HepG2 (cell line): Measurements from ENCODE around the gene STAT6. TPM values are rescaled to one million over a fixed set of nuclear protein-coding genes. Genes with fewer than 3 reads are reported as not detected.

Experiments used
- ARHGAP35 ChIP-seq: sonication (generic); formaldehyde crosslinking; IDR thresholded peaks from 2 replicates; pipeline ENCODE4 v1.9.0; 2022; ENCODE audit warnings: mild to moderate bottlenecking, inconsistent platforms, moderate library complexity, missing genetic modification reagents, borderline replicate concordance
- HOXA9 ChIP-seq: sonication (generic); formaldehyde crosslinking; IDR thresholded peaks from 2 replicates; pipeline ENCODE4 v1.8.1; 2022; ENCODE audit warnings: missing genetic modification reagents, mild to moderate bottlenecking, moderate library complexity, borderline replicate concordance
- PITX1 ChIP-seq: sonication (generic); formaldehyde crosslinking; IDR thresholded peaks from 2 replicates; pipeline ENCODE4 v1.5.1; 2020; ENCODE audit warnings: mild to moderate bottlenecking, missing genetic modification reagents
- SALL1 ChIP-seq: sonication (generic); formaldehyde crosslinking; IDR thresholded peaks from 2 replicates; pipeline ENCODE4 v1.8.0; 2022; ENCODE audit warnings: mild to moderate bottlenecking, missing genetic modification reagents
- ZBTB3 ChIP-seq: sonication (generic); formaldehyde crosslinking; IDR thresholded peaks from 2 replicates; pipeline ENCODE4 v1.4.0; 2020; ENCODE audit warnings: low read depth, mild to moderate bottlenecking, moderate library complexity, missing genetic modification reagents, borderline replicate concordance
- ZBTB38 ChIP-seq: sonication (generic); formaldehyde crosslinking; IDR thresholded peaks from 2 replicates; pipeline ENCODE4 v1.5.1; 2020; ENCODE audit warnings: mild to moderate bottlenecking, missing genetic modification reagents
- ZMAT3 ChIP-seq: sonication (generic); formaldehyde crosslinking; conservative IDR thresholded peaks from 2 replicates; pipeline ENCODE4 v1.7.0; 2021; ENCODE audit warnings: missing genetic modification reagents
- ZNF775 ChIP-seq: sonication (generic); formaldehyde crosslinking; IDR thresholded peaks from 2 replicates; pipeline ENCODE4 v1.4.0; 2020; ENCODE audit warnings: missing genetic modification reagents, mild to moderate bottlenecking, moderate library complexity, borderline replicate concordance
- polyA plus RNA-seq, 8 experiments: library from polyadenylated mRNA; depleted of rRNA in 3 of 8; stranded (reverse) in 7 of 8; unstranded in 1 of 8; fragments of >200 nt; fragmentation: Illumina TruSeq in 4 of 8; extraction: Trizol in 4 of 8; gene quantifications; 2 replicates each; pipeline versions ENCODE4 v1.2.1 to v1.2.3, GENCODE V29; 2011 to 2016; ENCODE audit warnings: low read depth in 4 of 8, missing spikeins in 1 of 8, mixed read lengths in 1 of 8; ENCODE audit not compliant: insufficient read depth in 1 of 8
- total RNA-seq, 5 experiments: library from RNA; depleted of rRNA; stranded (reverse); fragments of >200 nt; fragmentation: Illumina TruSeq; extraction: Trizol; gene quantifications; 2 replicates each; pipeline ENCODE4 v1.2.3, GENCODE V29; 2016; ENCODE audit warnings: low read depth in 1 of 5
- TF ChIP-seq, protein P1 (sequence below): sonication (generic); formaldehyde crosslinking; IDR thresholded peaks from 2 replicates; pipeline ENCODE4 v1.9.0; 2022; ENCODE audit warnings: low read depth, missing genetic modification reagents
- TF ChIP-seq, protein P2 (sequence below): sonication (generic); formaldehyde crosslinking; IDR thresholded peaks from 2 replicates; pipeline ENCODE4 v1.8.0; 2022; ENCODE audit warnings: low read depth, missing genetic modification reagents
- TF ChIP-seq, protein P3 (sequence below), 2 experiments: fragments of 450-650 bp in 1 of 2; sonication (generic) in 1 of 2; formaldehyde crosslinking; IDR thresholded peaks; 2 replicates each; pipeline versions ENCODE4 v1.5.0 to v1.8.0; 2020 to 2022; ENCODE audit warnings: mild to moderate bottlenecking in 1 of 2, missing genetic modification reagents in 1 of 2
- TF ChIP-seq, protein P4 (sequence below): sonication (generic); formaldehyde crosslinking; IDR thresholded peaks from 2 replicates; pipeline ENCODE4 v1.5.1; 2020; ENCODE audit warnings: mild to moderate bottlenecking, missing genetic modification reagents
- TF ChIP-seq, protein P5 (sequence below): sonication (generic); formaldehyde crosslinking; IDR thresholded peaks from 2 replicates; pipeline ENCODE4 v1.4.0; 2020; ENCODE audit warnings: missing genetic modification reagents, borderline replicate concordance
- TF ChIP-seq, protein P6 (sequence below): sonication (generic); formaldehyde crosslinking; IDR thresholded peaks from 2 replicates; pipeline ENCODE4 v1.4.0; 2020; ENCODE audit warnings: missing genetic modification reagents

Gene STAT6
- total and polyA plus RNA-seq, 2 of the 13 experiments (the other 11 are each of a cell fraction or from before 2014, with no cell fraction given): 28.0 to 62.2 TPM

DNA sequence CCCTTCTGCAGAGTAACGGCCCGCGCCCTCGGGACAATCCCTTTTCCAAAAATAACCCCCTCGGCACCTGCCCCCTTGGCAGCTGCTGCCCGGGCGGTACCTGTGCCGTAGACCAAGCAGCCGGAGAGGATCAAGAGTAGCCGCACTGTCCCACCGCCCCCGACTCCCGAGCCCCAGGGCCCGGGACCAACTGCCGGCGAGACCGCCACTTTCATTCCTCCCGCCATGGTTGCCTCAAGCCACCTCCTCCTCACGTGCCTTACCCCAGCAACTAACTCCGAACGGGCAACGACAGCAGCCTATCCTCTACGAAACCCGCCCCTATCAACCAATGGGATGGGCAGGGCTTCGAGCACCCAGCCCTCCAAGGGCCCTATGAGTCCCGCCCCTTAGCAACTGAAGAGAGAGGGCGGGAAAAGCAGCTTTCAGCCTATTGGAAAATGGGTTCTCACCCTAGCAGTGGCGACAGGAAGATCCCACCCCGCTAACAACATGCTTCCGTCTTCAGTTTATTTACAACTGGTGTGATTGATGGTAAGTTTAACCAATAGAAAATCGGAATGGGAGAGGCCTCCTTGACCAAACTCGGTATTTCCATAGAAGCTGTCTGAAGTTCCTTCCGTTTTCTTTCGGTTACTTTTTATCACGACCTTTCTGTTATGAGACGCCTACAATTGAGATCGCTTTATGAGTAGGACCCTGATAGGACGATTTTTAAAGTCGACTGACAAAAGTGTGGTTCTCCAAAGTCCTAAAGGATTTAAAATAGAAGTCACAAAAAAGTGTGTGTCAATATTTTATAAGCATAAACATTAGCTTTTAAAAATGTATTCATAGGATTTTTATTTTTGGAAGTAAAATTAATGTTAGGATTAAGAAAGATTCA, 32.4 kb downstream of the STAT6 start, which contains the start of gene NEMP1 (continued):
- TF ChIP-seq, protein P1, sequence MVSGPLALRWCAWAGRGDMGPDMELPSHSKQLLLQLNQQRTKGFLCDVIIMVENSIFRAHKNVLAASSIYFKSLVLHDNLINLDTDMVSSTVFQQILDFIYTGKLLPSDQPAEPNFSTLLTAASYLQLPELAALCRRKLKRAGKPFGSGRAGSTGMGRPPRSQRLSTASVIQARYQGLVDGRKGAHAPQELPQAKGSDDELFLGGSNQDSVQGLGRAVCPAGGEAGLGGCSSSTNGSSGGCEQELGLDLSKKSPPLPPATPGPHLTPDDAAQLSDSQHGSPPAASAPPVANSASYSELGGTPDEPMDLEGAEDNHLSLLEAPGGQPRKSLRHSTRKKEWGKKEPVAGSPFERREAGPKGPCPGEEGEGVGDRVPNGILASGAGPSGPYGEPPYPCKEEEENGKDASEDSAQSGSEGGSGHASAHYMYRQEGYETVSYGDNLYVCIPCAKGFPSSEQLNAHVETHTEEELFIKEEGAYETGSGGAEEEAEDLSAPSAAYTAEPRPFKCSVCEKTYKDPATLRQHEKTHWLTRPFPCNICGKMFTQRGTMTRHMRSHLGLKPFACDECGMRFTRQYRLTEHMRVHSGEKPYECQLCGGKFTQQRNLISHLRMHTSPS (CRISPR knock-in tag): no peak
- TF ChIP-seq, protein P2, sequence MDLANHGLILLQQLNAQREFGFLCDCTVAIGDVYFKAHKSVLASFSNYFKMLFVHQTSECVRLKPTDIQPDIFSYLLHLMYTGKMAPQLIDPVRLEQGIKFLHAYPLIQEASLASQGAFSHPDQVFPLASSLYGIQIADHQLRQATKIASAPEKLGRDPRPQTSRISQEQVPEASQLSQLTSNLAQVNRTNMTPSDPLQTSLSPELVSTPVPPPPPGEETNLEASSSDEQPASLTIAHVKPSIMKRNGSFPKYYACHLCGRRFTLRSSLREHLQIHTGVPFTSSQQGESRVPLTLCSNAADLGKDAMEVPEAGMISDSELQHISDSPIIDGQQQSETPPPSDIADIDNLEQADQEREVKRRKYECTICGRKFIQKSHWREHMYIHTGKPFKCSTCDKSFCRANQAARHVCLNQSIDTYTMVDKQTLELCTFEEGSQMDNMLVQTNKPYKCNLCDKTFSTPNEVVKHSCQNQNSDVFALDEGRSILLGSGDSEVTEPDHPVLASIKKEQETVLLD (CRISPR knock-in tag): no peak
- peak; percentile 29; the same call in 1 of the 2 replicates for TF ChIP-seq ZMAT3
- TF ChIP-seq, protein P3, sequence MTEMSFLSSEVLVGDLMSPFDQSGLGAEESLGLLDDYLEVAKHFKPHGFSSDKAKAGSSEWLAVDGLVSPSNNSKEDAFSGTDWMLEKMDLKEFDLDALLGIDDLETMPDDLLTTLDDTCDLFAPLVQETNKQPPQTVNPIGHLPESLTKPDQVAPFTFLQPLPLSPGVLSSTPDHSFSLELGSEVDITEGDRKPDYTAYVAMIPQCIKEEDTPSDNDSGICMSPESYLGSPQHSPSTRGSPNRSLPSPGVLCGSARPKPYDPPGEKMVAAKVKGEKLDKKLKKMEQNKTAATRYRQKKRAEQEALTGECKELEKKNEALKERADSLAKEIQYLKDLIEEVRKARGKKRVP (CRISPR knock-in tag; IDR thresholded peaks at IDR 0.05): peak in 1 of 2 experiments; percentile 21; a peak in 1 of 4 replicates
- TF ChIP-seq SALL1 (CRISPR knock-in tag): peak; percentile 72; the same call in 1 of the 2 replicates
- TF ChIP-seq ARHGAP35 (CRISPR knock-in tag): no peak
- no peak for TF ChIP-seq ZBTB3
- 0 out of 2 replicates have a peak, but pooled peaks have one; percentile 17 for TF ChIP-seq PITX1 (CRISPR knock-in tag)
- TF ChIP-seq HOXA9 (CRISPR knock-in tag): peak; percentile 74
- TF ChIP-seq, protein P4, sequence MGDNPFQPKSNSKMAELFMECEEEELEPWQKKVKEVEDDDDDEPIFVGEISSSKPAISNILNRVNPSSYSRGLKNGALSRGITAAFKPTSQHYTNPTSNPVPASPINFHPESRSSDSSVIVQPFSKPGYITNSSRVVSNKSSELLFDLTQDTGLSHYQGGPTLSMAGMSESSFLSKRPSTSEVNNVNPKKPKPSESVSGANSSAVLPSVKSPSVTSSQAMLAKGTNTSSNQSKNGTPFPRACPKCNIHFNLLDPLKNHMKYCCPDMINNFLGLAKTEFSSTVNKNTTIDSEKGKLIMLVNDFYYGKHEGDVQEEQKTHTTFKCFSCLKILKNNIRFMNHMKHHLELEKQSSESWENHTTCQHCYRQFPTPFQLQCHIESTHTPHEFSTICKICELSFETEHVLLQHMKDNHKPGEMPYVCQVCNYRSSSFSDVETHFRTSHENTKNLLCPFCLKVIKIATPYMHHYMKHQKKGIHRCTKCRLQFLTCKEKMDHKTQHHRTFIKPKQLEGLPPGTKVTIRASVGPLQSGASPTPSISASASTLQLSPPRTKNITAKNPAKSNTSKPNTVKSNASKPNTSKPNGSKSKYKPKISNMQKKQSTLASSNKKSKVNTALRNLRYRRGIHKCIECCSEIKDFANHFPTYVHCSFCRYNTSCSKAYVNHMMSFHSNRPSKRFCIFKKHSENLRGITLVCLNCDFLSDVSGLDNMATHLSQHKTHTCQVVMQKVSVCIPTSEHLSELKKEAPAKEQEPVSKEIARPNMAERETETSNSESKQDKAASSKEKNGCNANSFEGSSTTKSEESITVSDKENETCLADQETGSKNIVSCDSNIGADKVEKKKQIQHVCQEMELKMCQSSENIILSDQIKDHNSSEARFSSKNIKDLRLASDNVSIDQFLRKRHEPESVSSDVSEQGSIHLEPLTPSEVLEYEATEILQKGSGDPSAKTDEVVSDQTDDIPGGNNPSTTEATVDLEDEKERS (CRISPR knock-in tag): no peak
- TF ChIP-seq, protein P5, sequence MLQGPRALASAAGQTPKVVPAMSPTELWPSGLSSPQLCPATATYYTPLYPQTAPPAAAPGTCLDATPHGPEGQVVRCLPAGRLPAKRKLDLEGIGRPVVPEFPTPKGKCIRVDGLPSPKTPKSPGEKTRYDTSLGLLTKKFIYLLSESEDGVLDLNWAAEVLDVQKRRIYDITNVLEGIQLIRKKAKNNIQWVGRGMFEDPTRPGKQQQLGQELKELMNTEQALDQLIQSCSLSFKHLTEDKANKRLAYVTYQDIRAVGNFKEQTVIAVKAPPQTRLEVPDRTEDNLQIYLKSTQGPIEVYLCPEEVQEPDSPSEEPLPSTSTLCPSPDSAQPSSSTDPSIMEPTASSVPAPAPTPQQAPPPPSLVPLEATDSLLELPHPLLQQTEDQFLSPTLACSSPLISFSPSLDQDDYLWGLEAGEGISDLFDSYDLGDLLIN: no peak
- no peak for TF ChIP-seq ZNF775 (CRISPR knock-in tag)
- TF ChIP-seq, protein P6, sequence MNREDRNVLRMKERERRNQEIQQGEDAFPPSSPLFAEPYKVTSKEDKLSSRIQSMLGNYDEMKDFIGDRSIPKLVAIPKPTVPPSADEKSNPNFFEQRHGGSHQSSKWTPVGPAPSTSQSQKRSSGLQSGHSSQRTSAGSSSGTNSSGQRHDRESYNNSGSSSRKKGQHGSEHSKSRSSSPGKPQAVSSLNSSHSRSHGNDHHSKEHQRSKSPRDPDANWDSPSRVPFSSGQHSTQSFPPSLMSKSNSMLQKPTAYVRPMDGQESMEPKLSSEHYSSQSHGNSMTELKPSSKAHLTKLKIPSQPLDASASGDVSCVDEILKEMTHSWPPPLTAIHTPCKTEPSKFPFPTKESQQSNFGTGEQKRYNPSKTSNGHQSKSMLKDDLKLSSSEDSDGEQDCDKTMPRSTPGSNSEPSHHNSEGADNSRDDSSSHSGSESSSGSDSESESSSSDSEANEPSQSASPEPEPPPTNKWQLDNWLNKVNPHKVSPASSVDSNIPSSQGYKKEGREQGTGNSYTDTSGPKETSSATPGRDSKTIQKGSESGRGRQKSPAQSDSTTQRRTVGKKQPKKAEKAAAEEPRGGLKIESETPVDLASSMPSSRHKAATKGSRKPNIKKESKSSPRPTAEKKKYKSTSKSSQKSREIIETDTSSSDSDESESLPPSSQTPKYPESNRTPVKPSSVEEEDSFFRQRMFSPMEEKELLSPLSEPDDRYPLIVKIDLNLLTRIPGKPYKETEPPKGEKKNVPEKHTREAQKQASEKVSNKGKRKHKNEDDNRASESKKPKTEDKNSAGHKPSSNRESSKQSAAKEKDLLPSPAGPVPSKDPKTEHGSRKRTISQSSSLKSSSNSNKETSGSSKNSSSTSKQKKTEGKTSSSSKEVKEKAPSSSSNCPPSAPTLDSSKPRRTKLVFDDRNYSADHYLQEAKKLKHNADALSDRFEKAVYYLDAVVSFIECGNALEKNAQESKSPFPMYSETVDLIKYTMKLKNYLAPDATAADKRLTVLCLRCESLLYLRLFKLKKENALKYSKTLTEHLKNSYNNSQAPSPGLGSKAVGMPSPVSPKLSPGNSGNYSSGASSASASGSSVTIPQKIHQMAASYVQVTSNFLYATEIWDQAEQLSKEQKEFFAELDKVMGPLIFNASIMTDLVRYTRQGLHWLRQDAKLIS (CRISPR knock-in tag): no peak
- TF ChIP-seq ZBTB38 (CRISPR knock-in tag): no peak; the same call in 1 of the 2 replicates
